Sigmoid colon (tissue), 7 donors: ENCODE data around the gene ANKHD1. TPM values are rescaled to one million over a fixed set of nuclear protein-coding genes. Genes with fewer than 3 reads are reported as not detected.
"Not testable (repeated sequence)": the region's sequence is repeated elsewhere in the genome, so short reads cannot be mapped to it uniquely, and the experiment has no call there.

Source experiments
- DNase-seq: peaks from one replicate; pipeline ENCODE4 v3.0.0-alpha.2; 2019
- H3K27ac ChIP-seq, 4 donors: fragments of 200-600 bp; sonication (generic); one replicate each; pipeline ENCODE4 v1.5.1; 2016 to 2019; ENCODE audit warnings: mild to moderate bottlenecking in 1 of 4
- H3K27me3 ChIP-seq, 3 donors: fragments of 200-600 bp; sonication (generic); one replicate each; pipeline ENCODE4 v1.5.1; 2019; ENCODE audit warnings: mild to moderate bottlenecking in 1 of 3
- H3K36me3 ChIP-seq, 4 donors: fragments of 200-600 bp; sonication (generic); one replicate each; pipeline ENCODE4 v1.5.1; 2016 to 2019
- H3K4me1 ChIP-seq, 4 donors: fragments of 200-600 bp; sonication (generic); one replicate each; pipeline ENCODE4 v1.5.1; 2017 to 2019
- H3K4me3 ChIP-seq, 4 donors: fragments of 200-600 bp; sonication (generic); one replicate each; pipeline ENCODE4 v1.5.1; 2017 to 2019; ENCODE audit warnings: mild to moderate bottlenecking in 2 of 4, moderate library complexity in 1 of 4
- H3K9me3 ChIP-seq, 4 donors: fragments of 200-600 bp in 3 of 4; sonication (generic) in 3 of 4; one replicate each; pipeline versions ENCODE4 v1.5.1 to v1.6.1; 2013 to 2019
- CTCF ChIP-seq, 4 experiments: fragments of 450-650 bp in 3 of 4; fragments of 200-600 bp in 1 of 4; IDR thresholded peaks; one replicate each; pipeline ENCODE4 v1.5.1; 2016 to 2019; ENCODE audit warnings: antibody characterized with exemption in 4 of 4, mild to moderate bottlenecking in 3 of 4, moderate library complexity in 2 of 4
- EP300 ChIP-seq, 4 donors: sonication (generic); formaldehyde crosslinking; IDR thresholded peaks; one replicate each; pipeline ENCODE4 v1.6.1; 2017; ENCODE audit warnings: antibody characterized with exemption in 4 of 4
- POLR2A ChIP-seq, 2 donors: fragments of 450-650 bp; IDR thresholded peaks; one replicate each; pipeline ENCODE4 v1.6.1; 2016; ENCODE audit warnings: antibody characterized with exemption in 2 of 2, mild to moderate bottlenecking in 2 of 2, moderate library complexity in 2 of 2
- POLR2AphosphoS5 ChIP-seq, 4 donors: sonication (generic); formaldehyde crosslinking; IDR thresholded peaks; one replicate each; pipeline ENCODE4 v1.6.1; 2017; ENCODE audit warnings: antibody characterized with exemption in 4 of 4
- WGBS, 2 donors: extraction: QIAGEN DNeasy Blood & Tissue Kit; methylation state at CpG; one replicate each; pipeline ENCODE4 v1.1.7; 2013; 5-methylcytosine and 5-hydroxymethylcytosine counted together
- intact Hi-C: fragments of 100-400 bp; cut with DNase I; formaldehyde crosslinking; loops from one replicate; pipeline ENCODE4 v1.15.1; 2023
- polyA plus RNA-seq, 3 donors: library from polyadenylated mRNA; stranded (reverse); fragments of 200-250 nt; gene quantifications; one replicate each; pipeline ENCODE4 v1.2.3, GENCODE V29; 2013
- total RNA-seq, 4 donors: library from RNA; depleted of rRNA; stranded (reverse); fragments of >200 nt; gene quantifications; one replicate each; pipeline ENCODE4 v1.1.0, GENCODE V29; 2016
- donor health status: healthy with polysubstance abuse.
- donor health status: Bipolar disorder and iron deficiency.
- donor health status: healthy.

ANKHD1 gene
- total and polyA plus RNA-seq, 7 donors = 25.8 to 109 (median 93.5) TPM

GRCh38 chr5:140574165-140574564 is 172.5 kb downstream of the ANKHD1 start:
- H3K4me1 ChIP-seq = peaks cover 0 to 13% (median 6%) of the 10 kb centered on the region in 4 donors
- peaks cover 0 to 8% (median 0%) of the 10 kb centered on the region in 4 donors for H3K36me3 ChIP-seq
- H3K27me3 ChIP-seq = no peaks in the 10 kb centered on the region
- intact Hi-C loops = no loop called here
- no peak for DNase-seq
- H3K27ac ChIP-seq = no peak overlapping the region
- WGBS, 2 donors = 12 to 54% methylated on average over 3 of the region's 3 CpGs
- no peak overlapping the region for H3K4me3 ChIP-seq
- TF ChIP-seq EP300 (IDR thresholded peaks at IDR 0.05) = no peak
- TF ChIP-seq POLR2AphosphoS5 (IDR thresholded peaks at IDR 0.05) = no peak
- no peak for TF ChIP-seq CTCF (IDR thresholded peaks at IDR 0.05)
- no peak for TF ChIP-seq POLR2A (IDR thresholded peaks at IDR 0.05)
- H3K9me3 ChIP-seq = no peaks in the 10 kb centered on the region

DNA sequence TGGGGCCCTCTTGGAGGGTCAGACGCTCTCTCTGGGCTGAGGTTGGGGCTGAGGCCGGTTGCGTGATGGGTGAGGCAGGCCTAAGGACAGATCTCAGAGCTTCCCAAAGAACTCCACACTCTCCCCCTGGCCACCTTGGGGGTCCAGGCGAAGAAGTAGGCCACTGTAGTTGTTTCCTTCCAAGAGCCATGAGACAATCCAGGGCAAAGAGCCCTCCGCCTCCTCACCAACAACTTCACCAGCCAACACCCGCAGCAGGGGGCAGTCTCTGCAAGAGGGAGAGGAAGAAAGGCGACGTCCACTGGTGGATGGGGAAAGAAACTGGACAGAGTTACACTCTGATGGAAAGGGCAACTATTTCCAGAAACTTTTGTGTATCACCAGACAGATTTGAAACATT is 173.7 kb downstream of the ANKHD1 start:
- peaks cover 0 to 7% (median 3%) of the 10 kb centered on the region in 4 donors for H3K4me1 ChIP-seq
- intact Hi-C loops = no loop called here
- H3K4me3 ChIP-seq = no peak overlapping the region
- WGBS, 2 donors = 60 to 86% methylated on average over 8 of the region's 8 CpGs
- TF ChIP-seq EP300 (IDR thresholded peaks at IDR 0.05) (no peak), CTCF (IDR thresholded peaks at IDR 0.05) (peak in 1 of 4 experiments; percentile 38)
- H3K27me3 ChIP-seq = no peaks in the 10 kb centered on the region
- H3K9me3 ChIP-seq = no peaks in the 10 kb centered on the region
- no peak overlapping the region for H3K27ac ChIP-seq
- peak; percentile 79 for DNase-seq
- peaks cover 0 to 3% (median 0%) of the 10 kb centered on the region in 4 donors for H3K36me3 ChIP-seq

DNA sequence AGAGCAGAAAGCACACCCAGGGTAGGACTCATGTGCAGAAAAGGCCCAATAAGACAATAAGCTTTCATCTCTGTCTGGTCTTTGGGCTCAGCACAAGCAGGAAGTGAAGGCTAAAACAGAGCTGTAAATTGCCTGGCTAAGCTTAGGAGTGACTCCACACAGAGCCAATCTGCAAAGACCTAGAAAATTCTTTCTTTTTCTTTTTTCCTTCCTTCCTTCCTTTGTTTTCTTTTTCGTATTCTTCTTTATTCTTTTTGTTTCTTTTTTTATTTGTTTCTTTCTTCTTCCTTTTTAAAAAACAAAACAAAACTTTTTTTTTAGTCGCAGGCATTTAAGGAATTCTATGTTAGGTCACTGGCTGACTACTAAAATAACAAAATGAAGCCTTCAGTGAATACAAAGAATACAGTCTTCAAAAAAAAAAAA is 175.2 kb downstream of the ANKHD1 start:
- TF ChIP-seq EP300 (IDR thresholded peaks at IDR 0.05) (no peak), CTCF (IDR thresholded peaks at IDR 0.05) (no peak), POLR2A (IDR thresholded peaks at IDR 0.05) (no peak), POLR2AphosphoS5 (IDR thresholded peaks at IDR 0.05) (no peak)
- Histone ChIP-seq H3K4me3 (no peak overlapping the region), H3K4me1 (no peaks in the 10 kb centered on the region), H3K9me3 (no peaks in the 10 kb centered on the region), H3K27me3 (no peaks in the 10 kb centered on the region), H3K27ac (peak overlapping the region in 2 of 4 donors; percentile 6 to 7), H3K36me3 (no peaks in the 10 kb centered on the region)
- WGBS, 2 donors = 65 to 73% methylated on average over 2 of the region's 2 CpGs
- intact Hi-C loops = no loop called here
- DNase-seq = no peak

- WGBS, 2 donors = 93 to 96% methylated on average over 6 of the region's 6 CpGs
- intact Hi-C loops, H3K27me3 ChIP-seq, H3K4me3 ChIP-seq, H3K4me1 ChIP-seq, H3K9me3 ChIP-seq, DNase-seq, H3K36me3 ChIP-seq, H3K27ac ChIP-seq: not testable (repeated sequence)
Observed at GRCh38 chr5:140579188-140579747, 177.6 kb downstream of the ANKHD1 start.

GRCh38 chr5:140587495-140587894 is 185.9 kb downstream of the ANKHD1 start:
- Histone ChIP-seq H3K27me3 (no peaks in the 10 kb centered on the region), H3K9me3 (peaks cover 0 to 3% (median 0%) of the 10 kb centered on the region in 4 donors), H3K27ac (peak overlapping the region in 1 of 4 donors; percentile 20), H3K4me3 (no peak overlapping the region), H3K4me1 (no peaks in the 10 kb centered on the region), H3K36me3 (no peaks in the 10 kb centered on the region)
- 95 to 97% methylated on average over 1 of the region's 1 CpG for WGBS, 2 donors
- no peak for DNase-seq
- intact Hi-C loops = no loop called here
- TF ChIP-seq POLR2AphosphoS5 (IDR thresholded peaks at IDR 0.05) = no peak
- no peak for TF ChIP-seq CTCF (IDR thresholded peaks at IDR 0.05)
- no peak for TF ChIP-seq EP300 (IDR thresholded peaks at IDR 0.05)
- TF ChIP-seq POLR2A (IDR thresholded peaks at IDR 0.05) = no peak
